Measurements from ENCODE around the gene NAA35.
"Not testable (repeated sequence)": the region's sequence is repeated elsewhere in the genome, so short reads cannot be mapped to it uniquely, and the experiment has no call there.

NAA35 gene

DNA sequence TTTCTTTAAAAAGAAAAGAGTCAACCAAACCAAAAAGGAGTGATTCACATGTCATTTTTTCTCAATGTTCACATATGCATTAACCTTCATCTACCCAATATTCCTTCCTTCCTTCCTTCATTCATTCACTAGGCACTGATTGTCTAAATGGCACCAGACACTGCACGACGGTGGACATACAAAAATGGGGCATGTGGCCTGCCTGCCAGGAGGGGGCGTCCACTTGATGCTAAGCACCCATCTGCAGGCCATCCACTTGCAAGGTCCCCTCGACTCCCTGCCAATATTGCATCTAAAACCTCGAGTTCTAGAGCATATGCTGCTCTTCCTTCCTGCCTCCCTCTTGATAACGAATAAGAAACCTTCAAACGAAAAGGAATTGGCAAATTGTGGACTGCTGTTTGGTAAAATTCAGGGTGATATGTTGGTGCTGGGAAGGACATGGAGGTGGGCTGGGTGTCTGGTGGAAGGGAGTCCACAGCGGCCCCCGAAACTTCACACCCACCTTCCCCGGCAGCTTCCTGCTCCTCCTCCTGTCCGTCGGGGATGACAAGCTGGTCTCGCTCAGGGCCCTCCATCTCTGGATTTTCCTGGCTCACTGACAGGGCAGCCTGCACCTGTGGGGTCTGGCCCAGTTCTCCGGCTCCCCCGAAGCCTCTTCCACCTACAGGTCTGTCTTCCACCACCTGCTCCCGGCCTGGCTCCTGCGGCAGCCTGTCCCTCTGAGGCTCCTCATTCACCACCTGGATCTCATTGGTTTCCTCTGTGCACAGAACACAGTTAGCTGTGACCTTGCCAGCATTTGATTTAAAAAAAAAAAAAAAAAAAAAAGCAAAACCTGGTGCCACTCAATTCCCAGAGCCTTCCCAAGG, 94.2 kb downstream of the NAA35 start:
- no peak for DNase-seq (ENCODE audit: low read depth in 2 of 2)

DNA sequence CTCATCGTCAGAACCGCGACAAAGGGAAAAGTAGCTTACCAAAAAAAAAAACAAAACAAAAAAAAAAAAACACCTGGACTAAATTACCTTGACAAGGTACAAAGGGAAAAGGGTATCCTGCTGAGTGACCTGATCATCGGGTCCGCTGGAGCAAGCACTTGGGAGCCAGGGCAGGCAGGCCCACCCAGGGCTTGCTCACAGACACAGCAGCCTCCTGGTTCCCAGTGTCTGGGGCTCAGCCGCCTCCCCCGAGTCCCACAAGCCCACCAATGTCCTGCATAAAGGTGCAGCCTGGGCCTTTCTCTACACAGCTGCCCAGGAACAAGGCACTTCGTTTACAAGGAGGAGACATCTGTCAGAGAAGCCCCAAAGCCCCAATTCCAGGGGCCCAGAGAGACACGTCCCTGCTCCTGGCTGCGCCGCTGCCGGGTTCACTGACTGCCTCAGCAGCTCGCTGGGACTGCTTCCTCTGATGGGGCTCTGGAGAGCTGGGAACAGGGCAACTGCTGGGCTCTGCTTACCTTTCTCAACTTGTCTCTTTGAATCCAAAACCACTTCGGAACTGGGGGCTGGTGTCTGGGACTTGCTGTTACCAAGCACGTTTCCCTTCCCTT, 95.0 kb downstream of the NAA35 start:
- DNase-seq (ENCODE audit: low read depth in 2 of 2), result no peak

DNA sequence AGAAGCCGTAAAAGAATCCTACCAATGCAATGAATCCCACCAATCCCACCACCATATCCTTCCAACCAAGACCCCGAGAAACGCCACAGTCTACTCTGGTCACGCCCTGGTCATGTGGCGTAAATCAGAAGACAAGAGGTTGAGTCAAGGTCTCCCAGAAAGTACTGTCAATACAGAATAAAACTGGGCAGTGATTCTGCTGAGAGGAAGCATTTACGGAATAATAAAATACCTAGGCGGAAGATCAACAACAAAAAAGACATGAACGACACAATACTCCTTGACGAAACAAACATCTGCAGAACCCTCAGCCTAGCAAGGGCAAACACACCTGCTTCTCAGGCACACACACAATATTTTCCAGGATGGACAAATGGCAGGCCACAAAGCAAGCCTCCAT, 95.6 kb downstream of the NAA35 start:
- DNase-seq (ENCODE audit: low read depth in 2 of 2), result no peak

DNA sequence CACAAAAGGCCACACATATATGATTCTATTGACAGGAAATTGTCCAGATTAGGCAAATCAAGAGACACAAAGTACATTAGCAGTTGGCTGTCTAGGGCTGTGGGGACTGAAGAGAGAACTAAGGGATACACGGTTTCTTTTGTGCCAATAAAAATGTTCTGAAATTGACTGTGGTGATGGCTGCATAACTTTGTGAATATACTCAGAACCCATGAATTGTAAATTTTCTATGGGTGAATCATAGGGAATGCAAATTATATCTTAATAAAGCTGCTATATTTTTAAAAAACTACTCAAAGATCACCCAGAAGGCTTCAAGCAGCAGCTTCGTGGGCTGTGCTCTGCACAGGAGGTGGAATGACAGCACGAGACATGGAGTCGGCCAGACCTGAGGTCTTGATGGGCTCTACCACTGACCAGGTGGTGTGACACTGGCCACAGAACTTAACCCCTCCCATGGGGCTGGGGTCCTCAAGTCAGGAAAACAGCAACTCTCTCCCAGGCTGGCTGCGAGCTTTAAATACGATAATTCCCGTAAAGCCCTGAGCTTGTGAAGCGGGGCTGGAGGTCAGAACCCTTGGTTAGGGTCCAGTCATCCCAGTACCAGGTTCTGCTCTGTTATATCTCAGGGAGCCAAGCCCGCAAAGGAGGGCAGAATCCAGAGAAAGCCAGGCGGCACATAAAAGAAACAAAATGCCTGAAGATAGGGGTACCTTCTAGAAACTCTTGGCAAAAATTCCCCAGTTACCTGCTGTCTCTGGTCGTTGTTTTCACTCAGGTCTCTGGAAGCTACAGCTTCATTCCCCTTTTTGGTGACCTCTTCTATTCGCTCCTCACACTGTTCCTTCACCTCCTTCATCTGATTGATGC, 99.3 kb downstream of the NAA35 start:
- no peak for DNase-seq (ENCODE audit: low read depth in 2 of 2)

DNA sequence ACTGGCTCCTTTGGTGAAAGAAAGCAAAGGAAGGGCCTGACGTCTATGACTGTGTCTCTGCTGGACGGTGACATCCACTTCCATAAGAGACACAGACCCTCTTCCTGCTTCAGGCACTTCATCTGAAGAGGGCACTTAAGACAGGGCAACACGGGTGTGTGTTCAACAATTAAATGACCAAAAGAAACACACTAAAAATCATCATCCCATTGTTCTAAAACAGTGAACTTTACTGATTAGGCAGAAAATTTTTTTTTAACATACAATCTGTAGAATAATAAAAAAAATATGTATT, 99.9 kb downstream of the NAA35 start:
- no peak for DNase-seq (ENCODE audit: low read depth in 2 of 2)

DNA sequence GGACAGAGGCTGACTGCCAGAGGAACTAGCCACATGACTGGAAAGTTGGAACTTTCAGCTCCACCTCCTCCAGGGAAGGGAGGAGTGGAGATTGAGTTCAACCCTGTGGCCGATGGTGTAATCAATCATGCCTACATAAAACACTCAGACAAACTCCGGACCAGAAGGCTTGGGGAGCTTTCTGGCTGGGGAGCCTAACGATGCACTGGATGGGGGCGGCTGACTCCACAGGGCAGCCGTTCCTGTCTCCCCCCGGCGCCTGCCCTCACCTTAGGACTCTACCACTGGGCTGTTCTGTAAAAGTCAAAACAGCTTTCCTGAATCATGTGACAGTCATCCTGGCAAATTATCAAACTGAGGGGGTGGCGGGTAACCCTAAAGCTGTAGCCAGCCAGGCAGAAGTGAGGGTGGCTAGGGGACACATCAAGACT, 100.4 kb downstream of the NAA35 start:
- DNase-seq (ENCODE audit: low read depth in 2 of 2), result no peak

DNA sequence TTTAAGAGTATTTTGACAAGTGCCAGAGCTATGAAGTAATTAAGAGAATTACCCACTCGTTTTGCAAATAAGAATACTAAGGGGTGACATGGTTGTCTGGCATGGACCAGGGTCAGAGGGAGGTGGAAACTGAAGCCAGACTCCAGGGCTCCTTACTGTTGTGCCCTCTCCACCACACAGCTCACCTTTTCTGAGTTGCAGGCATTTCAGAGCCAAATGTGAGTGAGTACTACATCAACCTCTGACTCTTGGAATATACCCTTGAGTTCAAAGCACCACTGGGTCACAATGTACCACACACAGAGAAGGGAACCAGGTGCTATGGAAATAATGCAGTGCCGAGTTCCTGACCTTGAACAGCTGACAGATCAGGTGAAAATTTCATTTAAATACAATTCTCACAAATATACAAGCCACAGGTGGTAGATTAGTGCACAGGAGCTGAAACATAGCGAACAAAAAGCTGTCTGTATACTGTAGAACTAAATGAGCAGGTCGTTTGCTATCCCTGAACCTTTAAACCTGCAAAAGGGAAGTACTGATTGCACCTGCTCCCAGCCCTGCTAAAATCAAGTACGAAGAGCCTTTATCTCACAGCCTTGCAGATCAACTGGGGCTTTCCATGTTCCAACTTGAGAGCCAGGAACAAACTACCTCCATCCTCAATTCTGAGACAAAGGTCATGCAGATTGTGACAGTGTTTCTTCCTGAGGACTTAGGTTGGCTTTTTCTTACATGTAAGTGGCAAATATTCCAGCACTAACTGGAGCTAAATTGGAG, 101.4 kb downstream of the NAA35 start:
- DNase-seq (ENCODE audit: low read depth in 2 of 2), result no peak

DNA sequence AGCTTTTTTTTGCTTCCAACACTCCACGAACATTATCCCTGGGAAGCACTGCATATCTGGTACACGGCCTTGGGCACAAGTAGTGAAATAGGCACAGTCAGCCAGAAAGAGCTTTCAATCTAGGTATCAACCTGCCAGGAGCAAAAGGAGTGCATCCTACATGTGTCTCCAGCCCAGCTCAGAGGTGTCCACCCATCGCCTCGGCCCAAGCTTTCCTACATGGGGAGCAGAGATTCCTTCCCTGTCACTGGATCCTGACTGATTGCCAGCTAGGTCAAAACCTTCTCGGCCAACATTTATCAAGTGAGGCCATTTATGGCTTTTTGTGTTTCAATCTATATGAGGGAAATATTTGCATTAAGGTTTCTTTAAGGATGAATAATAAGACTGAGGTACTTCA, 102.6 kb downstream of the NAA35 start:
- no peak for DNase-seq (ENCODE audit: low read depth in 2 of 2)

DNA sequence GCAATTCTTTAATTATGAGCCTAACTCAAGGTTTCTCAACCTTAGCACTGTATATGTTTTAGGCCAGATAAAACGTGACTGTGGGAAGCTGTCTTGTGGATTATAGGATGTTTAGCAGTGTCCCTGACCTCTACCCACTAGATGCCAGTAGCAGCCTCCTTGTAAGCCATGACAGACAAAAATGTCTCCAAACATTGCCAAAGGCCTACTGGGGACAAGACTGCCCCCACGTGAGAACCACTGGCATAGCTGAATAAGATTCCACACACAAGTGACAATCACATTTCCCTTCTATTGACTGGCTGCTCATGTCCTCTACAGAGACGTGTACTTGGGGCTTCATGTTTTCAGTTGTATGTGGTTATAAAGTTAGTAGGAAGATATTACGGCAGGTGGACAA, 103.1 kb downstream of the NAA35 start:
- no peak for DNase-seq (ENCODE audit: low read depth in 2 of 2)

DNA sequence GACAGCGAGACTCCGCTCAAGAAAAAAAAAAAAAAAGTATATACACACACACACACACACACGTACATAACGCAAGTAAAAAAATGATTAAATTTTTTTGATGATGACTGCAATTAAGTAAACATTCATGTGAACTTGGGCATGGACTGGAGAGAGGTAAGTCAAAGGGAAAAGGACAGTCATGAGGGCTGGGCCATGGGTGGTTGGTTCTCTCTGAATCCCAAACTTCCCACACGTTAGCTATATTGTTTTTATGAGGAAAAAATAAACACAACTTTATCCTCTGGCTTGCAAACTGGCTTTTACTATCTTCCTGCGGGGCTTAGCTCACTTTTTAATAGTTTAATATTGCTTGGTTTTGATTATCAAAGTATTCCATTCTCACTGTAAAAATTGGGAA, 104.7 kb downstream of the NAA35 start:
- DNase-seq (ENCODE audit: low read depth in 2 of 2), result no peak

DNA sequence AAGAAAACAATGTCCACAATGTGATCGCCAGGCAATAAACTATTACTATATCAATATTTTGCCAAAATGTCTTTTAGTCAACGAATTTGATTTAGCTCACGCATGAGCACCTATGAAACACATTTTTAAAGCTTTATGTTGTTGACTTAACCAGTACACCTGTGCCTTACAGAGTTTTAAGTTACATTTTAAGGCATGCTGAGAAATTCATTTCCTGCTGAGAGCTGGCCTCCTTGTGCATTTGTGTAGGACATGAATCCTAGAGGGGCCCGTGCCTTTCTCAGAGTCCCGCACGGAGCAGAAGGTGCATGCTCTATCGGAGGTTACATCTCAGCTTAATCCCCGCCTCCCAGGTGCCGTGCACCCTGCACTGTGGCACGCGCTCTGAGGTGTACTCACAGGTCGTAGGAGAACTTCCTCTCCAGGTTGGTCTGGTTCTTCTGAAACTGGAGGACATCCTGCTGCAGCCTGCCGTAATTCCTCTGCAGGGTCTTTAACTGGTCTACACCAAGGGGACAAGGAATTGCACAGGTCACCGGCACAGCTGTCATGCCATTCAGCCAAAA, 105.2 kb downstream of the NAA35 start:
- DNase-seq (ENCODE audit: low read depth in 2 of 2), result no peak

DNA sequence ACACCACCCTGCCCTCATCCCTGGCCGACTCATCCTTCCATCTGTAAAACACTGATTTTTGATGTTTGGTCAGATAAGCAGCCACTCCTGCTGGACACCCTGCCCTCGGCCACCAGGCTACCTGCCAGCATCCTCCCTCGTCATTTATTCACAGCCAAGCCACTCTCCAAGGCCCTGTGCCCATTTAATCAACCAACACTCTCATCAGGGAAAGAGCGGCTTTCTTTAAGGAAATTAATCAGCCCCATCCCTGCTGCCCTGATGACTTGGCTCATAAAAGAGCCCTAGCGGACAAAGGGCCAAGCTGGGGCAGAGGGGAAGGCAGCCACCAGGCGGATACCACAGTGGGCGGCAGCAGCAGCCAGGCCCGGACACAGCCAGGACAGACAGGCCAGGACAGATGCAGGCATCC, 106.0 kb downstream of the NAA35 start:
- no peak for DNase-seq (ENCODE audit: low read depth in 2 of 2)

DNA sequence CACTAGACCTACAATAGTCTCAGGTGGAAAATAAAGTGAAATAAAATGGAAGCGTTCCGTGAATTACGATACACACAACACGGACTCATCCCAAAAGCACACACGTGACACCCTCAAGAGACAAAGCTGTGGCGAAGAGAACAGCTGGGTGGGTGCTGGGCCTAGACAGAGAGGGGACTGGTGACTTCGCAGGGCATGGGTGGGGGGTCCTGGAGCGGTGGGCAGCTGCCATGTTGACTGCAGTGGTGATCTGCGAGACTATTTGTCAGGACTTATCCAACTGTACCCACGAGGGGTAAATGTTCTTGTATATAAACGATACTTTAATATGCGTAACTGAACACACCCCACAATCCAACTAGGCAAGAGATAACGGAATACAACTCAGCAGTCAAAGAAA, 106.4 kb downstream of the NAA35 start:
- DNase-seq (ENCODE audit: low read depth in 2 of 2), result no peak

DNA sequence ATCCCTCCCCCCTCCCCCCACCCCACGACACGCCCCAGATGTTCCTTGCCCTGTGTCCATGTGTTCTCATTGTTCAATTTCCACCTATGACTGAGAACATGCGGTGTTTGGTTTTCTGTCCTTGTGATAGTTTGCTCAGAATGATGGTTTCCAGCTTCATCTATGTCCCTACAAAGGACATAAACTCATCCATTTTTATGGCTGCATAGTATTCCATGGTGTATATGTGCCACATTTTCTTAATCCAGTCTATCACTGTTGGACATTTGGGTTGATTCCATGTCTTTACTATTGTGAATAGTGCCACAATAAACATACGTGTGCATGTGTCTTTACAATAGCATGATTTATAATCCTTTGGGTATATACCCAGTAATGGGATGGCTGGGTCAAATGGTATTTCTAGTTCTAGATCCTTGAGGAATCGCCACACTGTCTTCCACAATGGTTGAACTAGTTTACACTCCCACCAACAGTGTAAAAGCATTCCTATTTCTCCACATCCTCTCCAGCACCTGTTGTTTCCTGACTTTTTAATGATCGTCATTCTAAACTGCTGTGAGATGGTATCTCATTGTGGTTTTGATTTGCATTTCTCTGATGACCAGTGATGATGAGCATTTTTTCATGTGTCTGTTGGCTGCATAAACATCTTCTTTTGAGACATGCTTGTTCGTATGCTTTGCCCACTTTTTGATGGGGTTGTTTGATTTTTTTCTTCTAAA, 107.2 kb downstream of the NAA35 start:
- DNase-seq (ENCODE audit: low read depth in 2 of 2), result not testable (repeated sequence)

DNA sequence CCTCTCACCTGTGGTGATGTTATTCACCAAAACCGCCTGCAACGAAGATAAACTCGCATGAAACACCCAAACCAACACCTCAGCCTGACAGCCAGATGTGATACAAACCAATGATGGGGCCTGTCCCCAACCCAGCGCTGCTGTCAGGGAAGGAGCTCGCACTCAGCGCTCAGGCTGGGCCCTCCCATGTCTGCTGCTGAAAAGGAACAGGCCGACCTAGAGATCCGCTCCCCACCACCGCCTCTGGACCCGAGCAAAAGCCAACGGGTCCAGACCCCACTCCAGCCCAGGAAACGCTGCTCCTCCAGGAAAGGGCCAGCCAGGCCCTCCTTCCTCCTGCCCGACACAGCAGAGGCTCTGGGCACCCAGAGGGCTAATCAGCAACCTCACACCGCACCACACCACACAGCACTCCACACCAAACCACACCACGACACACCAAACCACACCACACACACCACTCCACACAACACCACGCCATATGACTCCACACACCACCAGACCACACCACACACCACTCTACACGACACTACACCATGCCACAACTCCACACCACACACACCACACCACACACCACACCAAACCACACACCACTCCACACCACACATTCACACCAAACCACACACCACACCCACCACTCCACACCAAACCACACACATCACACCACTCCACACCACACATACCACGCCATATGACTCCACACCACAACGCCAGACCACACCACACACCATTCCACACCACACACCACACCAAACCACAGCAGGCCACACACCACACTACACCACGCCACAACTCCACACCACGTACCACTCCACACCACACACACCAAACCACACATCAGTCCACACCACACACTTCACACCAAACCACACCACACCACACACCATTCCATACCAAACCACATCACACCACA, 111.9 kb downstream of the NAA35 start:
- no peak for DNase-seq (ENCODE audit: low read depth in 2 of 2)

DNA sequence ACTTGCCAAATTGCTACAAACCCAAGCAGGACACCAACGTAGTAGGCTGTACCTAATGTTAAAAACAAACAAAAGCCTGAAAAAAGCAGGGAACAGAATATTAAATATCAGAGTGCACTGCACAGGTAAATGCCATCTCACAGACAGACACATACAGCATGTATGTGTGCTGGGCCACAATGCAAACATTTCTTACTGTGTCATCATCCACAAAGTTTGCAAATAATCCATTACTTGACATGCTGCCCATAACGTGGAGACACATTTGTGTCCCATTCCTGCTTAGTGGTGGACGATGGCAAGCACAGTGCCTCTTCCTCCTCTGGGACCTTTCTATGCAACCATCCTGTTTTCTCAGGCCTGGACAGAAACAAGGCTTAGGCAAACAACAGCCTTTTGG, 113.7 kb downstream of the NAA35 start:
- no peak for DNase-seq (ENCODE audit: low read depth in 2 of 2)

DNA sequence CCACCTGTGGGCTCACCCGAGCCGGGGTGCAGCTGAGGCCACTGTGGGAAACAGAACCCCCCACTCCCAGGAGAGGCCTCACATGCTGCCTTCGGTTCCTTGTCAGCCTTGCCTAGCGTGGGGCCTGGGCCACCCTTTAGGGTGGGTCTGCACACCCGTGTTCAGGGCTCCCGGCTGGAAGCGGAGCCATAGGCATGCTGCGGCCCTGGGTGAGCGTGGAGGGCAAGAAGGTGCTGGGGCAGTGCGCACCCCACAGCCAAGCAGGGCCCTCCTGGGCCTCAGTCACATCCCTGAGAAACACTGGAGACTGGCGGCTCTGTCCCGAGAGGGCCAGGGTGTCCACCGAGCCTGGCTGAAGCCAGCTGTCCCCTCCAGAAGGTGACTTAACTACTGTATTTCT, 116.5 kb downstream of the NAA35 start:
- no peak for DNase-seq (ENCODE audit: low read depth in 2 of 2)

DNA sequence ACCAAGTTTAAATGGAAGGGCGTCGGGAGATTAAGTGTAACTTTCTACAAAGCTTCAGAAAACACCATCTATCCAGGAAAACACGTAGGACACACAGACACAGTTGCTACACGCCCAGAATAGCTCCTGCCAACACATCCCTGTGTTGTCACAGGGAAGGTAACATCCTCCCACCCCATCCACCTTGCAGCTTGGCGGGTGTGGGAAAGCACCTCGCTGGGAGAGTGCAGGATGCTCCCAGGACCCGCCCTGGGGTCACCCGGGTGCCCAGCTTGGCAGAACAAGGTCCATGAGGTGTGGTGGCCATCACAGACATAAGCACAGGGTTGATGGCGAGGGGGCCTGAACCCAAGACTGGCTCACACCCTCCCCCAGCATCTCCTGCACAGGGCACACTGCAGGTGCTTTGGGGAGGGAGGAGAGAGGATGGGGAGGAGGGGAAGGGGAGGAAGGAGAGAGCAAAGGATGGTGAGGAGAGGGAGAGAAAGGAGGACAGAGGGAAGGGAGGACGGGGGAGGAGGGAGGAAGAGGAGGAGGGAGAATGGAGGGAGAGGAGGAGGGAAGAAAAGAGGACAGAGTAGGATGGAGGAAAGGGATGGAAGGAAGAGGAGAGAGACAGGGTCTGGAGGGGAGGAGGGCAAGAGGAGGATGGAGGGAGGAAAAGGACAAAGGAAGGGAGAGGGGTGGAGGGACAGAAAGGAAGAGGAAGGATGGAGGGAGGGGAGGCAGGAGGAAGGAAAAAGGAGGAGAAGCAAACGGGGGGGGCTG, 121.2 kb downstream of the NAA35 start:
- DNase-seq (ENCODE audit: low read depth in 2 of 2), result no peak
